H9 (cell line): ENCODE results near the gene LEFTY1. TPM values are rescaled to one million over a fixed set of nuclear protein-coding genes. Genes with fewer than 3 reads are reported as not detected.

Experiments used
- DNase-seq: peaks from one replicate; pipeline ENCODE4 v3.0.0-alpha.2; 2017
- H2AFZ ChIP-seq: one replicate; pipeline ENCODE4 v1.6.1; 2013; ENCODE audit warnings: mild to moderate bottlenecking, low read length, control low read depth, moderate library complexity
- H2AK5ac ChIP-seq: 2 replicates; pipeline ENCODE4 v1.6.1; 2013; ENCODE audit warnings: low read length, control low read depth, mixed read lengths; ENCODE audit not compliant: insufficient read length
- H2BK120ac ChIP-seq: one replicate; pipeline ENCODE4 v1.6.1; 2013; ENCODE audit warnings: low read depth, mild to moderate bottlenecking, low read length, control low read depth, inconsistent platforms; ENCODE audit not compliant: poor library complexity, severe bottlenecking
- H2BK12ac ChIP-seq: 2 replicates; pipeline ENCODE4 v1.6.1; 2013; ENCODE audit warnings: low read length, control low read depth, mixed read lengths, low read depth; ENCODE audit not compliant: insufficient read length
- H2BK15ac ChIP-seq: 2 replicates; pipeline ENCODE4 v1.6.1; 2013; ENCODE audit warnings: low read depth, low read length, control low read depth
- H2BK20ac ChIP-seq: one replicate; pipeline ENCODE4 v1.6.1; 2013; ENCODE audit warnings: low read depth, mild to moderate bottlenecking, low read length, control low read depth, inconsistent platforms; ENCODE audit not compliant: poor library complexity, severe bottlenecking
- H2BK5ac ChIP-seq: 2 replicates; pipeline ENCODE4 v1.6.1; 2013; ENCODE audit warnings: low read length, control low read depth, mixed read lengths; ENCODE audit not compliant: insufficient read length
- H3K14ac ChIP-seq: 2 replicates; pipeline ENCODE4 v1.6.1; 2013; ENCODE audit warnings: low read length, control low read depth; ENCODE audit not compliant: insufficient read depth
- H3K18ac ChIP-seq: 2 replicates; pipeline ENCODE4 v1.6.1; 2013; ENCODE audit warnings: low read depth, mild to moderate bottlenecking, mixed read lengths, low read length, control low read depth; ENCODE audit not compliant: insufficient read length
- H3K23ac ChIP-seq: 2 replicates; pipeline ENCODE4 v1.6.1; 2013; ENCODE audit warnings: low read length, control low read depth, mixed read lengths, low read depth; ENCODE audit not compliant: insufficient read length
- H3K23me2 ChIP-seq: 2 replicates; pipeline ENCODE4 v1.6.1; 2013; ENCODE audit warnings: low read depth, mild to moderate bottlenecking, mixed read lengths, low read length, control low read depth; ENCODE audit not compliant: insufficient read length, poor library complexity, severe bottlenecking
- H3K27ac ChIP-seq: 2 replicates; pipeline ENCODE4 v1.5.1; 2013; ENCODE audit warnings: low read length, control low read depth, mixed read lengths, low read depth; ENCODE audit not compliant: insufficient read length
- H3K27me3 ChIP-seq: 2 replicates; pipeline ENCODE4 v1.6.1; 2013; ENCODE audit warnings: low read length, control low read depth, inconsistent platforms; ENCODE audit not compliant: insufficient read depth
- H3K4ac ChIP-seq: 2 replicates; pipeline ENCODE4 v1.6.1; 2013; ENCODE audit warnings: low read depth, mild to moderate bottlenecking, control low read depth, inconsistent platforms, low read length, moderate library complexity
- H3K4me1 ChIP-seq: 2 replicates; pipeline ENCODE4 v1.6.1; 2013; ENCODE audit warnings: low read length, control low read depth, inconsistent platforms; ENCODE audit not compliant: insufficient read depth
- H3K4me2 ChIP-seq: 2 replicates; pipeline ENCODE4 v1.6.1; 2013; ENCODE audit warnings: low read length, control low read depth, mixed read lengths; ENCODE audit not compliant: insufficient read length, insufficient read depth
- H3K56ac ChIP-seq: 2 replicates; pipeline ENCODE4 v1.6.1; 2013; ENCODE audit warnings: low read depth, mild to moderate bottlenecking, mixed read lengths, low read length, control low read depth; ENCODE audit not compliant: insufficient read length
- H3K79me1 ChIP-seq: 2 replicates; pipeline ENCODE4 v1.6.1; 2013; ENCODE audit warnings: low read depth, mild to moderate bottlenecking, moderate library complexity, low read length, control low read depth, inconsistent platforms; ENCODE audit not compliant: insufficient read depth, poor library complexity, severe bottlenecking
- H3K79me2 ChIP-seq: 2 replicates; pipeline ENCODE4 v1.6.1; 2013; ENCODE audit warnings: low read length, control low read depth, inconsistent platforms; ENCODE audit not compliant: insufficient read depth
- H3K9ac ChIP-seq: 2 replicates; pipeline ENCODE4 v1.6.1; 2013; ENCODE audit warnings: low read length, control low read depth, mixed read lengths; ENCODE audit not compliant: insufficient read length; ENCODE audit errors: extremely low read depth
- H3K9me3 ChIP-seq: one replicate; pipeline ENCODE4 v1.6.1; 2013; ENCODE audit warnings: low read depth, low read length, inconsistent platforms; ENCODE audit not compliant: control insufficient read depth
- H3T11ph ChIP-seq: one replicate; pipeline ENCODE4 v1.6.1; 2013; ENCODE audit warnings: mild to moderate bottlenecking, low read length, control low read depth, inconsistent platforms
- H4K20me1 ChIP-seq: one replicate; pipeline ENCODE4 v1.6.1; 2013; ENCODE audit not compliant: control insufficient read depth, insufficient read length, insufficient read depth
- H4K5ac ChIP-seq: 2 replicates; pipeline ENCODE4 v1.6.1; 2013; ENCODE audit warnings: low read depth, mild to moderate bottlenecking, mixed read lengths, low read length, control low read depth; ENCODE audit not compliant: insufficient read length
- H4K8ac ChIP-seq: replicated peaks from 2 replicates; pipeline ENCODE4 v1.6.1; 2013; ENCODE audit warnings: low read length, control low read depth, mixed read lengths, low read depth; ENCODE audit not compliant: insufficient read length
- H4K91ac ChIP-seq: 2 replicates; pipeline ENCODE4 v1.6.1; 2013; ENCODE audit warnings: low read depth, mild to moderate bottlenecking, moderate library complexity, mixed read lengths, low read length, control low read depth; ENCODE audit not compliant: insufficient read length
- H3K27ac Mint-ChIP-seq, 3 experiments: 2 replicates in 2 of 3; 3 replicates in 1 of 3; pipeline ENCODE4 v1.8.0; 2020 to 2021; ENCODE audit warnings: mixed read lengths in 3 of 3, mild to moderate bottlenecking in 1 of 3, moderate library complexity in 1 of 3
- H3K27me3 Mint-ChIP-seq: 2 replicates; pipeline ENCODE4 v1.8.0; 2021; ENCODE audit warnings: low read depth, mild to moderate bottlenecking, moderate library complexity, mixed read lengths
- H3K36me3 Mint-ChIP-seq, 3 experiments: 2 replicates in 2 of 3; 3 replicates in 1 of 3; pipeline ENCODE4 v1.8.0; 2020 to 2021; ENCODE audit warnings: low read depth in 3 of 3, mixed read lengths in 3 of 3; ENCODE audit not compliant: insufficient read depth in 1 of 3
- H3K4me1 Mint-ChIP-seq, 2 experiments: 2 replicates each; pipeline ENCODE4 v1.8.0; 2020; ENCODE audit warnings: mixed read lengths in 2 of 2
- H3K4me3 Mint-ChIP-seq, 2 experiments: 2 replicates in 1 of 2; 3 replicates in 1 of 2; pipeline ENCODE4 v1.8.0; 2020 to 2021; ENCODE audit warnings: mild to moderate bottlenecking in 2 of 2, mixed read lengths in 2 of 2, moderate library complexity in 1 of 2
- H3K9me3 Mint-ChIP-seq, 2 experiments: 2 replicates in 1 of 2; 3 replicates in 1 of 2; pipeline ENCODE4 v1.8.0; 2020; ENCODE audit warnings: mild to moderate bottlenecking in 2 of 2, mixed read lengths in 2 of 2, moderate library complexity in 1 of 2
- CTCF ChIP-seq: fragments of 200-600 bp; sonication (generic); conservative IDR thresholded peaks from 3 replicates; pipeline ENCODE4 v1.8.0; 2021; ENCODE audit warnings: antibody characterized with exemption, mild to moderate bottlenecking
- WGBS: extraction: QIAGEN DNeasy Blood & Tissue Kit; methylation state at CpG from one replicate; pipeline ENCODE4 v1.1.7; 2013; ENCODE audit warnings: missing lambda C conversion rate, low lambda C conversion rate, mixed read lengths; ENCODE audit not compliant: insufficient read length; ENCODE audit errors: extremely low coverage; 5-methylcytosine and 5-hydroxymethylcytosine counted together
- total RNA-seq: library from RNA; stranded (reverse); gene quantifications from 2 replicates; pipeline ENCODE4 v1.2.1, GENCODE V29; 2021

LEFTY1 gene
- total RNA-seq, 1 experiment from 2014 or later: 107 TPM

- Histone ChIP-seq H3K27me3 (no peaks in the 10 kb centered on the region), H3K27ac (no peak overlapping the region), H4K8ac (no peak overlapping the region), H4K5ac (no peak overlapping the region), H3K23me2 (peaks cover 21% of the 10 kb centered on the region), H3K23ac (no peak overlapping the region), H3K4me2 (no peak overlapping the region), H3K18ac (no peak overlapping the region), H2BK120ac (no peak overlapping the region), H3K4me1 (peaks cover 10% of the 10 kb centered on the region; the same call in 1 of the 2 replicates), H3K14ac (no peak overlapping the region), H3T11ph (no peak overlapping the region), H3K79me1 (no peaks in the 10 kb centered on the region), H2AFZ (no peak overlapping the region), H2BK12ac (no peak overlapping the region), H2AK5ac (no peak overlapping the region), H2BK20ac (no peak overlapping the region), H4K20me1 (no peaks in the 10 kb centered on the region), H3K9ac (no peak overlapping the region), H4K91ac (no peak overlapping the region), H2BK15ac (no peak overlapping the region), H3K56ac (no peak overlapping the region), H3K9me3 (no peaks in the 10 kb centered on the region), H3K4ac (no peak overlapping the region), H2BK5ac (no peak overlapping the region), H3K79me2 (peaks cover 9% of the 10 kb centered on the region; the same call in 1 of the 2 replicates)
- peaks cover 20 to 50% (median 23%) of the 10 kb centered on the region in 3 experiments; a peak in 5 of 7 replicates for H3K36me3 Mint-ChIP-seq
- no peak overlapping the region for H3K4me3 Mint-ChIP-seq
- H3K27ac Mint-ChIP-seq: no peak overlapping the region
- H3K9me3 Mint-ChIP-seq: no peaks in the 10 kb centered on the region
- H3K27me3 Mint-ChIP-seq: peaks cover 2% of the 10 kb centered on the region; the same call in 1 of the 2 replicates
- peaks cover 31 to 51% of the 10 kb centered on the region in 2 experiments for H3K4me1 Mint-ChIP-seq
- TF ChIP-seq CTCF: no peak
- no CpG with 5 or more reads among the region's 4 CpGs for WGBS
- DNase-seq: no peak
Measured at GRCh38 chr1:225878282-225878681, 10.7 kb downstream of the LEFTY1 start.
